Lower lobe of right lung (tissue), 2 donors: ENCODE measurements around the gene TTC21B. TPM values are rescaled to one million over a fixed set of nuclear protein-coding genes. Genes with fewer than 3 reads are reported as not detected.

Experiments
- ATAC-seq, 2 donors: fragments of 200-7000 bp; cut with Tn5 transposase; one replicate each; pipeline ENCODE4 v1.9.1; 2020 to 2022; ENCODE audit warnings: mild to moderate bottlenecking in 2 of 2, moderate library complexity in 2 of 2
- DNase-seq: peaks from one replicate; pipeline ENCODE4 v3.0.0-alpha.2; 2020
- H3K27ac ChIP-seq: fragments of 200-600 bp; one replicate; pipeline ENCODE4 v1.8.0; 2022
- H3K27me3 ChIP-seq: fragments of 200-600 bp; one replicate; pipeline ENCODE4 v1.8.0; 2022; ENCODE audit warnings: low read depth
- H3K36me3 ChIP-seq: fragments of 200-600 bp; one replicate; pipeline ENCODE4 v1.8.0; 2022; ENCODE audit warnings: mild to moderate bottlenecking
- H3K4me1 ChIP-seq: fragments of 200-600 bp; one replicate; pipeline ENCODE4 v1.8.0; 2022
- H3K4me3 ChIP-seq: fragments of 200-600 bp; one replicate; pipeline ENCODE4 v1.8.0; 2022; ENCODE audit warnings: mild to moderate bottlenecking
- H3K9me3 ChIP-seq: fragments of 200-600 bp; one replicate; pipeline ENCODE4 v1.8.0; 2022
- intact Hi-C: fragments of 100-400 bp; cut with DNase I; formaldehyde crosslinking; loops from one replicate; pipeline ENCODE4 v1.11.0; 2022
- total RNA-seq: library from RNA; stranded (reverse); fragmentation: NEBNext Ultra II Directional; extraction: Animal tissue kit (Norgen Biotek cat#: 25700); gene quantifications from one replicate; pipeline ENCODE4 v1.2.1, GENCODE V29; 2021
- TF ChIP-seq, protein P1 (sequence below): fragments of 200-600 bp; IDR thresholded peaks from one replicate; pipeline ENCODE4 v1.8.0; 2022; ENCODE audit warnings: antibody characterized with exemption, mild to moderate bottlenecking
- donor health status: DM: no; HTN: yes; CAD: no; lungs with severe emphysema.

The TTC21B gene
- total RNA-seq, 1 donor from 2014 or later = 25.8 TPM

DNA sequence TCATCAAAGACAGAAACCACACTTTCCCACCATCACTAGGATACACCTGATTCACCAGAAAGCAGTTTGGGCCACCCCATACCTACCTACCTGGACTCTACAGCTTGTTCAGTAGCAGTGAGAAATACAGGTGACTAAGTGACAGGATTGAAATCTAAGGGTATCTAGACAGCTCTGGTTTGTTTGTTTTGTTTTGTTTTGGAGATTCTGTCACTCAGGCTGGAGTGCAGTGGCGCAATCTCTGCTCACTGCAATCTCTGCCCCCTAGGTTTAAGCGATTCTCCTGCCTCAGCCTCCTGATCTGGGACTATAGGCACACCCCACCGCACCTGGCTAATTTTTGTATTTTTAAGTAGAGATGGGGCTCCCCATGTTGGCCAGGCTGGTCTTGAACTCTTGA lies 3.1 kb downstream of the TTC21B start:
- Histone ChIP-seq H3K27ac (no peak overlapping the region), H3K4me1 (peaks cover 30% of the 10 kb centered on the region), H3K9me3 (no peaks in the 10 kb centered on the region), H3K36me3 (peaks cover 21% of the 10 kb centered on the region), H3K27me3 (no peaks in the 10 kb centered on the region), H3K4me3 (no peak overlapping the region)
- DNase-seq = no peak
- ATAC-seq = no peak
- TF ChIP-seq, protein P1, sequence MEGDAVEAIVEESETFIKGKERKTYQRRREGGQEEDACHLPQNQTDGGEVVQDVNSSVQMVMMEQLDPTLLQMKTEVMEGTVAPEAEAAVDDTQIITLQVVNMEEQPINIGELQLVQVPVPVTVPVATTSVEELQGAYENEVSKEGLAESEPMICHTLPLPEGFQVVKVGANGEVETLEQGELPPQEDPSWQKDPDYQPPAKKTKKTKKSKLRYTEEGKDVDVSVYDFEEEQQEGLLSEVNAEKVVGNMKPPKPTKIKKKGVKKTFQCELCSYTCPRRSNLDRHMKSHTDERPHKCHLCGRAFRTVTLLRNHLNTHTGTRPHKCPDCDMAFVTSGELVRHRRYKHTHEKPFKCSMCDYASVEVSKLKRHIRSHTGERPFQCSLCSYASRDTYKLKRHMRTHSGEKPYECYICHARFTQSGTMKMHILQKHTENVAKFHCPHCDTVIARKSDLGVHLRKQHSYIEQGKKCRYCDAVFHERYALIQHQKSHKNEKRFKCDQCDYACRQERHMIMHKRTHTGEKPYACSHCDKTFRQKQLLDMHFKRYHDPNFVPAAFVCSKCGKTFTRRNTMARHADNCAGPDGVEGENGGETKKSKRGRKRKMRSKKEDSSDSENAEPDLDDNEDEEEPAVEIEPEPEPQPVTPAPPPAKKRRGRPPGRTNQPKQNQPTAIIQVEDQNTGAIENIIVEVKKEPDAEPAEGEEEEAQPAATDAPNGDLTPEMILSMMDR = no peak
- intact Hi-C loops = no loop called here

- Histone ChIP-seq H3K36me3 (peaks cover 73% of the 10 kb centered on the region), H3K9me3 (no peaks in the 10 kb centered on the region), H3K27me3 (no peaks in the 10 kb centered on the region), H3K4me3 (no peak overlapping the region), H3K4me1 (no peaks in the 10 kb centered on the region), H3K27ac (no peak overlapping the region)
- intact Hi-C loops = no loop called here
- TF ChIP-seq, protein P1 = no peak
- DNase-seq = no peak
- ATAC-seq = no peak
Observed at GRCh38 chr2:165941827-165942226, 11.7 kb downstream of the TTC21B start.

GRCh38 chr2:165938237-165938636 lies 15.3 kb downstream of the TTC21B start:
- no peaks in the 10 kb centered on the region for H3K9me3 ChIP-seq
- no peak overlapping the region for H3K4me3 ChIP-seq
- TF ChIP-seq, protein P1 = no peak
- intact Hi-C loops = no loop called here
- no peak for ATAC-seq
- peaks cover 74% of the 10 kb centered on the region for H3K36me3 ChIP-seq
- no peaks in the 10 kb centered on the region for H3K27me3 ChIP-seq
- H3K4me1 ChIP-seq = no peaks in the 10 kb centered on the region
- H3K27ac ChIP-seq = no peak overlapping the region
- DNase-seq = no peak

- intact Hi-C loops = no loop called here
- Histone ChIP-seq H3K27me3 (no peaks in the 10 kb centered on the region), H3K4me3 (no peak overlapping the region), H3K36me3 (peaks cover 77% of the 10 kb centered on the region), H3K27ac (no peak overlapping the region), H3K4me1 (no peaks in the 10 kb centered on the region), H3K9me3 (no peaks in the 10 kb centered on the region)
- ATAC-seq (no peak), DNase-seq (no peak)
- TF ChIP-seq, protein P1 = no peak
Observed at GRCh38 chr2:165933211-165933910, 20.2 kb downstream of the TTC21B start.

GRCh38 chr2:165927774-165928173 lies 25.8 kb downstream of the TTC21B start:
- intact Hi-C loops = no loop called here
- ATAC-seq (no peak), DNase-seq (no peak)
- no peak overlapping the region for H3K4me3 ChIP-seq
- H3K9me3 ChIP-seq = no peaks in the 10 kb centered on the region
- H3K4me1 ChIP-seq = no peaks in the 10 kb centered on the region
- H3K27me3 ChIP-seq = no peaks in the 10 kb centered on the region
- peaks cover 89% of the 10 kb centered on the region for H3K36me3 ChIP-seq
- TF ChIP-seq, protein P1 = no peak
- no peak overlapping the region for H3K27ac ChIP-seq
